HG03095 (cell line): Measurements from ENCODE around the gene PRR32.
"Not testable (repeated sequence)": the region's sequence is repeated elsewhere in the genome, so short reads cannot be mapped to it uniquely, and the experiment has no call there.

Source experiments
- ATAC-seq: cut with Tn5 transposase; IDR thresholded peaks from one replicate; pipeline ENCODE4 v1.9.1; 2021; ENCODE audit warnings: moderate library complexity; ENCODE audit not compliant: unreplicated experiment

The PRR32 gene, protein sequence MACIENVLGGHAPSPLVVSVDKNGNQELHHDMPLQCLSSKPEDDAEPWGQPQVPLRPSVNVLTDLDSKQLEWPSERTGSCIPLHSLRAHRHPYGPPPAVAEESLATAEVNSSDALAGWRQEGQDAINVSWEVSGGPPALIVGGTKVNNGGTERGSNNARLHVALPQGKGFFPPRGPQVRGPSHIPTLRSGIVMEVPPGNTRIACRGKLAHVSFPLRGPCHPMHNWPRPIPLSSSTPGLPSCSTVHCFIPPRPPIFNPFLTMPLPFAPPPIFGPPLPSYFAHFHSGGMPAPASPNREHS

DNA sequence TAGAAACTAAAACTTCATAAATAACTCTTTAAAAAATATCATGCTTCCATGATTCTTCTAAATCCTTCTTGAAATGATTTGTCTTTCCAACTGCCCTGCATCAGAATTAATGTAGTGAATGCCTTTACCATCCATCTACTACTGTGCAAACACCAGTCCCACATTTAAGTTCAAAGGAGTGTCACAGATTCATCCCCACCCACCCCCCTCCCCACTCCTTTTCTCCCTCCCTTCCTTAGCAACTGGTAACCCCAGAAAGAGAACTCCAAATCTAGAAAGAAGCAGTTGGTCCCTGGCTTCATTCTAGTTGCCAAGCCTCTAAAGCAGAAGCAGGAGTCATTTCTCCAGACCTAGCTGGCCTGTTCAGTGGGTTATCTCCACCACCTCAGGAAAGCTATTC, at the start of gene PRR32:
PRR32 (plus strand) TSS at position 301 of the 400 bp plus-strand sequence. CDS start 115 bp downstream, outside the sequence.
- ATAC-seq = no peak

GRCh38 chrX:126770179-126770578, 49.4 kb upstream of the PRR32 start:
- ATAC-seq = no peak

GRCh38 chrX:126785539-126785938, 34.0 kb upstream of the PRR32 start:
- ATAC-seq = no peak

- no peak for ATAC-seq
These were observed 20.5 kb upstream of the PRR32 start for GRCh38 chrX:126799059-126799458.

- not testable (repeated sequence) for ATAC-seq
These were observed 12.7 kb upstream of the PRR32 start for GRCh38 chrX:126806784-126807183.

GRCh38 chrX:126815806-126816205, 3.7 kb upstream of the PRR32 start:
- no peak for ATAC-seq

DNA sequence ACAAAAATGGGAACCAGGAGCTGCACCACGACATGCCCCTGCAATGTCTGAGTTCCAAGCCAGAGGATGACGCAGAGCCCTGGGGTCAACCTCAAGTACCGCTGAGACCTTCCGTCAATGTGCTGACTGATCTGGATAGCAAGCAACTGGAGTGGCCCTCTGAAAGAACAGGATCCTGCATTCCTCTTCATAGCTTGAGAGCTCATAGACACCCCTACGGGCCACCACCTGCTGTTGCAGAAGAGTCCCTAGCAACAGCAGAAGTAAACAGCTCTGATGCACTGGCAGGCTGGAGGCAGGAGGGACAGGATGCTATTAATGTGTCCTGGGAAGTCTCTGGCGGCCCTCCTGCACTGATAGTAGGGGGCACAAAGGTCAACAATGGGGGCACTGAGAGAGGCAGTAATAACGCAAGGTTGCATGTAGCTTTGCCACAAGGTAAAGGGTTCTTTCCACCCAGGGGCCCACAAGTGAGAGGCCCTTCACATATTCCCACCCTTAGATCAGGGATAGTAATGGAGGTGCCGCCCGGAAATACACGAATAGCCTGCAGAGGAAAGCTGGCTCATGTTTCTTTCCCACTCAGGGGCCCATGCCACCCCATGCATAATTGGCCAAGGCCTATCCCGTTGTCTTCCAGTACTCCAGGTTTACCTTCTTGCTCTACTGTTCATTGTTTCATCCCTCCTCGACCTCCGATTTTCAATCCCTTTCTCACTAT, 1.3 kb downstream of the PRR32 start:
- no peak for ATAC-seq

DNA sequence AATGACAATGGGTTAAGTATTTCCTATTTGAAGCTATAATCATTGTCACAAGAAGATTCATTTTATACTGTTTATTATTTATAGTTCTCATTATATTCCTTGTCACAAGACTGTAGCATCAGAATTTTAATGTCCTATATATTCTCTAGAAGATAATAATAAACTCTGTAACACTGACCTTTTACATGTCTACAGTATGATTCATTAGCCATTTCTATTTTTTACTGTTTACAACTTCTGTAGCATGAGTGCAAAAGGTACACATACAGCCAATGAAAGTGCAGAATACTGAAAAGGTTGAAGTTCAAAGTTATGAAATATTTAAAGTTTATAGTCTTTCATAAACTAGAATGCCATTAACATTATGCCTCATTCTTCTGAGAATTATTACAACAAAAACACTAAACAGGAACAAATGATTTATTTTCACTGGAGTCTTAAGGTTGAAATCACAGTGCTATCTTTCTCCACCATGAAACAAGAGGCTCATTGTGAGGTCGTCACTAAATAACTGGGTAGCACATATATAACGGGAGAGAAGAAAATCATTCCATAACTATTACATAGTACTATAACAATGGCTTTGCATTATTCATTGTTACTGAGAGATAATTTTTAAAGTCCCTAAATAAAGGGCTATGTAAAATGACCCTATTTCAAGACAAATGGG, 4.9 kb downstream of the PRR32 start:
- no peak for ATAC-seq

GRCh38 chrX:126825566-126826193, 6.2 kb downstream of the PRR32 start:
- no peak for ATAC-seq

DNA sequence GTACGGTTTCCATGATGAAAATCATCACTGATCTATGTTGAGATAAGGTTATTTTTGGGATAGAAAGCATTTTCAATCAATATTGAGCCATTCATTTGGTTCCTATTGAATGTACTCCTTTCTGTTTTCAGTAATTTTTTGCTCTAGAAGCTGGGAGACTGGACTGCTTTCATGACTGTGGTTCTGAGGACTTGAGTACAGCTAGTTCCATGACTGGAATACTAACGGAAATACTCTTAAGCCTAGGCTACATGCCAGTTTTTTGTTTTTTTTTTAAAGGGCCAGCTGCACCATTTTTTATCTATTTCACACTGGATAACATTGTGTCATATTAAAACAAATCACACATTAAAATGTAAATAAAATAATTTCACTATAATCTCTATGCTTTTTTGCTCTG, 16.7 kb downstream of the PRR32 start:
- no peak for ATAC-seq

DNA sequence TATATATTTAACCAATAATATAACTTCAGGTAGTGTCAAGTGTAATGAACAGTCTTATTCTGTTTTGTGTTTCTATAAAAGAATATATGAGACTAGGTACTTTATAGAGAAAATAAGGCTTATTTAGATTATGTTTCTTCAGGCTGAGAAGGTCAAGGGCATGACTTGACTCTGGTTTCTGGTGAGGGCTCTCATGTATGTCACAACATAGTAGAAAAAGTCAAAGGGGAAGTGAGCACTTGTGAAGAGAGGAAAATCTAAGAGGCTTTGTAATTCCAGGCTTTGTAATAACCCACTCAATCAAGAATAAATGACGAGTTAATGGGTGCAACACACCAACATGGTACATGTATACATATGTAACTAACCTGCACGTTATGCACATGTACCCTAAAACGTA, 27.6 kb downstream of the PRR32 start:
- no peak for ATAC-seq

DNA sequence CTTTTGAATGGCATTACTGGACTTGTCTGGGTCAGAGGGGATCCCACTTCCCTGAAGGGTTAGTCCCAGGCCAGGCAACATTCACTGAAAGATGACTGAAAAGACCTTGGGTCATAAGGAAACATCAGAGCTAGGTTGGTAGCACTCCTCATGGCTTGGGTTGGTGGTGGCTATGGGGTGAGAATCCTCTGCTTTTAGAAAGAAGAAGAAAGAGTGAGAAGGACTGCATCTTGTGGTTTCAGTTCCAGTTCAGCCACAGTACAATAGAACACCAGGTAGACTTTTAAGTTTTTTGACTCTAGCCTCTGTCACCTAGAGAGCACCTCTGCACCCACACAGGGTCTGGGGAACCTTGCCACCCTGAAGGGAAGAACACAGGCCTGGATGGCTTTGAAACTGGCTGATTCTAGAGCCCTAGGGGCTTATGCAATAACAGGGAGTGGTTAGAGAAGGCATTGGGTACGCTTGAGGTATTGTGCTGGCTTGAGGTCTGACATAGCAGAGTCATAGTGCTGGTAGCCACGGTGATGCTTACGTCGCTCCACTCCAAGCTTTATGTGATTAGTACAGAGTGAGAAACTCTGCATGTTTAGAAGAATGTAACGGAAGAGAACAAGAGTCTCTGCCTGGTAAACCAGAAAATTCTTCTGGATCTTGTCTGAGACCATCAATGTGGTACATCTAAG, 36.5 kb downstream of the PRR32 start:
- no peak for ATAC-seq
